ENCODE measurements around the gene PM20D2.

The PM20D2 gene

GRCh38 chr6:89145091-89145955 is 532 bp upstream of the PM20D2 start:
- no peak for DNase-seq (ENCODE audit: low read depth)

GRCh38 chr6:89146718-89147700 is 1.2 kb downstream of the PM20D2 start:
- DNase-seq (ENCODE audit: low read depth), result peak; percentile 60

- DNase-seq (ENCODE audit: low read depth), result no peak
Measured at GRCh38 chr6:89148016-89148750, 2.3 kb downstream of the PM20D2 start.

DNA sequence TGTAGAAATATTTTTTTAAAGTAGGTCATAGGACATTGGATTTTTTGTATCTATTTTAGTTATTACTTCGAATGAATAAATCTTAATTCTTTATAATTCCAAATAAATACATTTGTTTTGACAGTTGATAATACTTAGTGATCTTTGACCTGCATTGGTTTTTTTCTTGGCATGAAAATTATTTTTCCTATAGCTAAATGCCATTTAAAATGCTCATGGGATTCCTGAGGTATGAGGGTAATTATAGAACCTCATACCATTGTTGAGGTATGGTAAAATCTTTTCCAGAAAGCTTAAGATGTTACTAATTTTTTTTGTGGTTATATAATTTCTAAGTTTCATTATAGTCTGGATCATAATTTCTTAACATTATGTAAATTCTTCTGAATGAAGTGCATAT is 8.3 kb downstream of the PM20D2 start:
- DNase-seq (ENCODE audit: low read depth), result peak; percentile 56

DNA sequence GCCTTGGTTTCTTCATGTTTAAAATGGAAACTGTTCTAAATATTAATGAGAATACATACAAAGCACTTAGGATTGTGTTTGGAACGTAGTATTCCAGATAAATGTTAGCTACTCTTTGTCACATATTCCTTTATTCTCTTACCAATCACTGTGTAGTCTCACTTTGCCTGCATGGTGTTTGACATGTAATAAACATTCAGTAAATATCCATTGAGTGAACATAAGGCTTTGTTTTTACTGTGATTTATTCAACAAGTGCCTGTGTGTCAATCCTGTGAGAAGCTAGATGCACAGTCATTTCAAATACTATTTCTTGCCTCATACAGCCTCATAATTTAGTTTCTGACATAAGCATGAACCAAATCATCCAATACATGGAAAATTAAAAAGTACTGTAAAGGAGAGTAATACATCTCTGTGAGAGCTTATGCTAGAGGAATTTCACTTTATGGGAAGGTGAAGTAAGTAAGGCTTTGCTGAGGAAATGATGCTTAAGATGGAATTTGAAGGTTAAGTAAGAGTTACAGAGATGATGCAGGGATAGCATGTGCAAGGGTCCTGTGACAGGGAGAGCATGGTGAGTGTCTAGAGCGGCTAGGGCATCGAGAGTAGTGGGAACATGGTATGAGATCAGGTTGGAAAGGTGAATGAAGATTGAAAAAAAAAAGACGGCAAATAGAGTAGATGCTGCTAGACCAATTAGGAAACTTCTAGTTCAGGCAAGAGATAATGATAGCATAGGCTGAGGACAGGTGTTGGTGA is 14.7 kb downstream of the PM20D2 start:
- DNase-seq (ENCODE audit: low read depth), result no peak

GRCh38 chr6:89161326-89162046 is 15.6 kb downstream of the PM20D2 start:
- DNase-seq (ENCODE audit: low read depth), result no peak

- DNase-seq (ENCODE audit: low read depth), result no peak
Measured at GRCh38 chr6:89162047-89162371, 16.2 kb downstream of the PM20D2 start.

GRCh38 chr6:89172131-89172530 is 26.3 kb downstream of the PM20D2 start:
- DNase-seq (ENCODE audit: low read depth), result no peak

DNA sequence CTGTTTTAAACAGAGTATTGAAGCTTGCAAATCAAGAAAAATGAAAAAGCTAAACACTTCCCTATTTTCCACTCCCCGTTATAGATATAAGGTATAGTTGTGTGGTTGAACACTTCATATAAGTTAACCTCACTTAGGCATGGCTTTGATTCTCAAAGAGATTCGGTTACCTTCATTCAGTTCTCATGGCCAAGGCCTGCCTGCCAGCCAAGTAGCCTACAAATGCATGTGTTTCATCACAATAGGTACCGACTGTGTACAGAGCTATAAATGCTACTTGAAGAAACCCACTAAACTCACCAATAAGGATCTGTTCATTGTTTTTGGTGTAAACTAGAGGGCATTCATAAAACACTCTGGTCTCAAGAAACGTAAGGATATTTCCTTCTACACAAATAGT is 27.8 kb downstream of the PM20D2 start:
- no peak for DNase-seq (ENCODE audit: low read depth)

DNA sequence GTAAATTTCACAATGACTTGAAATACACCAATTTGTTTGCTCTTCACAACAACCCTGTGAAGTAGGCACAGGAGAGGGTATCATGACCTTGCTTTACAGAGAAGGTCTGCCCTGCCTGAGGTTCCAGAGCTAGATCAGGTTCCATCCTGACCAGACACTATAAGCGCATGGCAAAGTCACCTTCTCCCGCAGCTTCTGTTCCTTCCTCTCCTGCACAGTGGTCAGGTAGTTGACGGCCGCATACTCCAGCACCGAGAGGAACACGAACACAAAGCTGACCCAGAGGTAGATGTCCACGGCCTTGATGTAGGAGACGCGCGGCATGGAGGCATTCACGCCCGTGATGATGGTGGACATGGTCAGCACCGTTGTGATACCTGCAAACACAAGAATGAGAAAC is 34.3 kb downstream of the PM20D2 start:
- no peak for DNase-seq (ENCODE audit: low read depth)

DNA sequence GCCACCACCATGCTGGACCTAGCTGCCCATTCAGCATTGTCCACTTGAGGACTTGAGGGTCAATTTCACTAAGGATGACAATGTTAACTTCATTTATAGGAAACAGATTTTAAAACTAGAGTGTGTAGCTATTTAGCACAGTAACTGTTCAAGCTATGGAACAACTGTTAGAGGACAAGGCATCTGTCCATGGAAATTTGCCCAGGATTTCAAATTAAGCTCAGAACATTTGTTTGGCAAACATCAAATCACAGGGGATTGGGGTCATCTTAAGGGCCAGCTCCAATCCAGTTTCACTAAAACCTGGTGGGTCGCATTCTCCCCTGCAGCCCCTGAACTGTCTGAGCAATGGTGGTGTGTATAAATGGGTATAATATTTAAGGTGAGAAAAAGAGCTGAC is 35.1 kb downstream of the PM20D2 start:
- no peak for DNase-seq (ENCODE audit: low read depth)

GRCh38 chr6:89183294-89183693 is 37.4 kb downstream of the PM20D2 start:
- no peak for DNase-seq (ENCODE audit: low read depth)

DNA sequence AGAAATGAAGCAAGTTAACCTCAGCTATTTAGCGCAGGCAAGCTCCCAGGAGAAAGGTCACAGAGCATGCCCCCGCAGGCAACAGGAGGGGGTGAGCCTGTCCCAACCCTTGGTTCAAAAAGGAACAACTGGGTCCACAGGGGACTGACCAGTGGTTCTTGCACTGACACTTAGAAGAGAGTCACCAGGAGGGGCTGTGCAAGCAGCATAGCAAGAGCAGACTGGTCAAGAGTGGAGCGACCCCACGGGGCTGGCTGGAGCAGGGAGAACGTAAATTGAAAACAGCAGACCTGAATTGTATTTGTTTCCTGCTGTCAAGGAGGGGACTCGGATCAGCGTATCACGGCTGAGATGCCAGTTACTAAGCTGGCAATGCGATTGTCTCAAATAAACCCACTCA is 38.5 kb downstream of the PM20D2 start:
- DNase-seq (ENCODE audit: low read depth), result no peak

DNA sequence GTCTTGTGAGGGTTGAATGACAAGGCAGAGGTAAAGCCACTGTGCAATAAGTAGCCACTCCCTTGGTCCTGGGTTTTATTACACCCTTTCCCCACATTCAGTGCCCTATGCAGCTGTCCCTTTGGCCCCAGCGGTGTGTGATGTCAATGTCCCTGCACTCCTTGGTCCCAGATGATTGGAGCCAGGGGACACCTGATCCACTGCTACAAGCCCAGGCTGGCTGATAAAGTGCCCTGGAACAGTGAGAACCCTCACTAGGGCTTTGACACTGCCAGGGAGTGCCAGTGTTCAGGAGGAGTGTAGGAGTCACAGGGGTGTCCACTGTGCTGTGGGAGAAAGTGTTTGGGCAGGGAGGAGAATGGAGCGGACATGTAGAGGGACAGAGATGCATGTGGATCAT is 40.9 kb downstream of the PM20D2 start:
- DNase-seq (ENCODE audit: low read depth), result no peak

GRCh38 chr6:89187504-89187903 is 41.6 kb downstream of the PM20D2 start:
- no peak for DNase-seq (ENCODE audit: low read depth)

DNA sequence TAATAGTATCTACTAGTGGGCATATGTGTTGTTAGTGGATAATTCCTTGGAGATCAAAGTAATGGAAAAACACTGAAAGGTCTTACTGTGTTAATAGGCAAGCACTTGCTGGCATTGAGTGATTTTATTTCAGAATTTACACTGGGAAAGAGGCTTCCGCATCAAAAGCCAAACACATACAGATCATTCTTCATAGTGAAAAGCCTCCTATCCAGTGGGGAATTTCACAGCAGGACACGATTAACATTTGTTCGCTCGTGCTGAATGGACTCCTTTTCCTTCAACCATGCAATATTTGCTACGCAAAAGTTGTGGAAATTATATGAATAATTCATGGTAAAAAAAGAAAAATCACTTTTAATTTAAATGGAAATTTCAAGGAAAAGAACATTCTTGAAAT is 44.9 kb downstream of the PM20D2 start:
- DNase-seq (ENCODE audit: low read depth), result no peak

GRCh38 chr6:89194559-89194958 is 48.7 kb downstream of the PM20D2 start:
- no peak for DNase-seq (ENCODE audit: low read depth)

DNA sequence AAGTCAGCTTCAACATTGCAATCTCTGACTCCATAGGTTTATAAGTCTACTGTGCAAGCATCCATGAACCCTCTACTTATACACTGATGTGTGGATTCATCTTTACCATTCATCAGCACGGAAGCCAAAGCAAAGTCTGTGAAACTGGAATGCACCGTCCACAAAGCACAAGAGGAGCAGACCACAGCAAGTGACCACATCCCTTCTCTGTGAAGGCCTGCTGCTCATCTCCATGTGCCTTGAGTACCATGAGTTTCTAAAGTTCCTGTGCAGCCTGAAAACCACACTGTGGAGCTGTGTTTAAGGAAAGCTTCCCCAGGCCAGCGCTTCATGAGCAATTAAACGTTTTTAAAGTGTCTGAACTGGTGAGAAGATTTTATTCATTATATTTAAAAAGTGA is 51.3 kb downstream of the PM20D2 start:
- no peak for DNase-seq (ENCODE audit: low read depth)

DNA sequence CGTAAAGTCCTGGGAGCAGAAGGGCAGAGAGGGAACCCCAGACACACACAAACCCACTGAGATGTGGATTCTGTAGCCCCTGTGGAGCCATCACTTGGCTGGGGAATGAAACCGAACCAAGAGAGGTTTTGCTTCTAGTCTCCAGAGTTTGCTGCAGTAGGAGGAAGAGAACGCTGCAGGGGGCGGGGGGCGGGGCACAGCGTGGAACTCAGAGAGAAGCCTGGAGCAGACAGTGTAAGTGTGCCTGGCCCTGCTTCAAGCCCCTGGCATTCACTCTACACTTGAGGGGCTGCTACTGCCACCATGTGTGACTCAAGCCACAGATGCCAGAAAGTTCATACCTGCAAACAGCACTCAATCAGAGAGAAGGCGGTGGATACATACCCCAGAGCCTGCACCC is 52.4 kb downstream of the PM20D2 start:
- no peak for DNase-seq (ENCODE audit: low read depth)

DNA sequence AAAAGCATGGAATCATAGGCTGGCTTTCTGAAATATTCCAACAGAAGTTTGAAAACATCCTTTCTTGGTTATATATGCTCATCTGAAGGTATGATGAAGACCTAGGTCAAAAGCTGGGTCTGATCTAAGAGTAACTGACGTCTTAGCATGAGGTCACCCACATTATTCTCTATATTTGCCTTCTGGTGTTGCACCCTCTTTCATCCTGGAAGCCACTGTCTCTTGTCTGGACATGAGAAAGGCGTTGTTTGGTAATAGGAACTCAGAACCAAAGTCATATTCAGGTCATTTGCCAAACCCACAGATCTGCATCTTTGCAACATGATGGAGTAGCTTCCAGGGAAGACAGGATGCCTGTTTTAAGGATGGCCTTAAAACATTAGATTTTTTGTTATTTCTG is 53.7 kb downstream of the PM20D2 start:
- DNase-seq (ENCODE audit: low read depth), result no peak

DNA sequence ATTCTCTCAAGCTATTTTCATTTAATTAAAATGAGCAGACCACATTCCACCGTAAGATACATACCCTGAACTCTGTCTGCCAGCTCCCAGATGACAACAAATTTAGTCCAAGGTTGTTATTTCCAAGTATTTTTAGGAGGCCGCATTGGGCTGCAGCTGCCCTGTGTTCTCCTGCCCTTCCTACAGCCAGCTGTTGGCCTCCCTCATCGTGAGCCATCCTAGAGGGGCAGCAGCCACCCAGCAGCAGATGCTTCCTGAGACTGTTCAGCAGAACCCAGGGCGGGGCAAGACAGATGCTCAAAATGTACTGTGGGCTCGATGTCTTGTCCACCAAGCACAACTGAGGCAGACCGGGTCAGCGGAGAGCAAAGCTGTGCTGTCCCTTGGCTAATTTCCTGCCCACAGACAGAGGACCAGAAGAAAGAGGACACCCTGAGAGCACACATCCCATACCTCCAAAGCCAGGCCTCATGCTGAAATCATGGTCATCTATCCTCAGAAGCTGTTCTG is 54.9 kb downstream of the PM20D2 start:
- DNase-seq (ENCODE audit: low read depth), result no peak

Data from HS-5 (cell line).